H7 (cell line): ENCODE results near the gene NPW. TPM values are rescaled to one million over a fixed set of nuclear protein-coding genes. Genes with fewer than 3 reads are reported as not detected.
A peak's percentile ranks its signal among the peaks of the same experiment; 100 is the strongest.

ENCODE experiments used
- DNase-seq: peaks from one replicate; pipeline ENCODE4 v3.0.0; 2012
- H3K27me3 ChIP-seq: 2 replicates; pipeline ENCODE4 v1.6.0; 2011; ENCODE audit warnings: mild to moderate bottlenecking, low read length; ENCODE audit not compliant: control insufficient read depth, insufficient read depth
- H3K36me3 ChIP-seq: replicated peaks from 2 replicates; pipeline ENCODE4 v1.5.1; 2011; ENCODE audit warnings: low read length; ENCODE audit not compliant: control insufficient read depth, insufficient read depth
- H3K4me3 ChIP-seq: 2 replicates; pipeline ENCODE4 v1.5.1; 2011; ENCODE audit warnings: low read depth, mild to moderate bottlenecking, control low read depth, low read length, moderate library complexity; ENCODE audit not compliant: insufficient read depth
- total RNA-seq: library from RNA; depleted of rRNA; stranded (reverse); fragments of >200 nt; shearing (Covaris generic); gene quantifications from 2 replicates; pipeline ENCODE4 v1.2.3, GENCODE V29; 2014

Gene NPW
- total RNA-seq, 1 experiment from 2014 or later, result 2.0 TPM

DNA sequence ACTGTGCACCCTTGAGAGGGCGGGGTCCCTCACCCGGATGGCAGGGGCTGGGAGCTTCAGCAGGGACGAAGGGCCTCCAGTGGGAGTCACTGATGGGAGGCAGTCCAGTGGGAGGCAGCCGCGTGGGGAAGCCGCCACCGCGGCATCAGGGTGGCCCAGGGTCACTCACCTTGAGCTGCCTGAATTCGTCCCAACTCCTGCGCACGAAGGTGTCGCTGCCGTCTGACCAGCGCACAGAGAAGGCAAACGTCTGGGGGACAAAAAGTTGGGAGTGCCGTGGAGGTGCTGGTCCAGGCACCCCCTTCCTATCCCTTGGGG, 38.9 kb upstream of the NPW start:
- Histone ChIP-seq H3K27me3 (peaks cover 45% of the 10 kb centered on the region), H3K4me3 (peak overlapping the region; percentile 48; the same call in 1 of the 2 replicates), H3K36me3 (peaks cover 8% of the 10 kb centered on the region)
- DNase-seq, result no peak

DNA sequence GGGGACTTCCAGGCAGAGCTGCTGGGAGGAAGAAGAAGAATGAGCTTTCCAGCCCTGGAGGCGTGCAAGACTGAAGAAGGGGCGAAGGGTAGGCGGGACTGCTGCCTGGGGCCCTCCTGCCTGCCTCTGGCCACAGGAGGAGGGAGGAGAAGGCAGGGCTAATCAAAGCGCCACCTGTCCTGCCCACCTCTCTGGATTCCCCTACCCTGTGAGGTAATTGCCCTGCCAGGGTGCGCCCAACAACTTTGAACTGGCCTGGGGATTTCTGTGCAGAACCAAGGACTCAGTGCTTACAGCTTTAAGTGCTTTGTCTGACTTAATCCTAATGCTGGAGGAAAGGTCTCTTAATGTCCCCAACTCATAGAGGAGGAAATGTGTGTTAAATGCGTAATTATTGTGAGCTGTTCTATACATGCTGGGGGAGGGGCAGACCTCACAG, 38.2 kb upstream of the NPW start, which contains the start of gene NOXO1:
TSS of gene NOXO1 (minus strand) at position 72 of the 439 bp plus-strand sequence. CDS start 290 bp downstream, outside the sequence.
- Histone ChIP-seq H3K36me3 (peaks cover 9% of the 10 kb centered on the region), H3K4me3 (peak within 1 kb of the TSS; percentile 48; the same call in 1 of the 2 replicates), H3K27me3 (peaks cover 45% of the 10 kb centered on the region)
- peak; percentile 79 for DNase-seq

DNA sequence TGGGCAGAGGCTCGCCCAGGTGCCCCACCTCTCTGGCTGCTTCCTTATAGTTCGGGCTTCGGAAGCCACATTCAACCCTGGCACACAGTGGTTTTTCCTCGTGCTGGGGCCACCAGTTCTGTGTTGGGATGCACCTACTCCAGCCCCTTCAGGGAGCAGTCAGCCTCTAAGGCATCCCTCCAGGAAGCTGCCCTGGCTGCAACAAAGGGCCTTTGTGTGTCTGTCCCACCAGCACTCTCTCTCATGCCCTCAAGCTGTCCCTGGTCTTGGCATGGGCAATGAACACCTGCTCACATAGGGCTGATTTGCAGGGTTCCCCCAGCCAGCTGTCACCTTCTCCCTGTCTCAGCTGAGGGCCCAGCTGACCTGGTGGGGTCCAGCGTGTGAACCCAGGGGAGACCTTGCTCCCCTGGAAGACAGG, 37.6 kb upstream of the NPW start:
- no peak overlapping the region for H3K4me3 ChIP-seq
- DNase-seq, result no peak
- H3K27me3 ChIP-seq, result peaks cover 45% of the 10 kb centered on the region
- peaks cover 6% of the 10 kb centered on the region for H3K36me3 ChIP-seq

DNA sequence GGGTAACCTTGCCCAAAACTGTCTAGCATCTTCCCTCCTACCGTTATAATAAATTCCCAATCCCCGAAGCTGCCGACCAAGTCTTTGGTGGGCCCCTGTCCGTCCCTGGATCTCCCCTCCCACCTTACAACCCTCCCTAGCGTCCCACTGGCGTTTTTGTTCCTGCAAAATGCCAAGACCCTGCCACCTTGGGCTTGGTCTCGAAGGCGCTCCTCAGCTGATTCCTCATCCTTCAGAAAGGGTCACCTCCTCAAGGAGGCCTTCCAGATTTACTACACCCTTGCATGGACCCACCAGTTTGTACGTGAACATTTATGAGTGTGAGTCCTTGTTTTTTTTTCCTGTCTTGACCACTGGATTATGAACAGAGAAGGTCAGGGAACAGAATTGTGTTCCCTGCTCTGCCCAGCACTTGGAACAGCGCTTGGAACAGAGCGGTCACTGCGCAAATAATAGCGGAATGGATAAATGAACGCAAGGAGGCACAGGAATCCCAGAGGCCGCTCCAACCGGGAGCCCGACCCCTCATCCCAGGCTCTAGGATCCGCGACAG, 36.5 kb upstream of the NPW start:
- H3K4me3 ChIP-seq, result peak overlapping the region; percentile 65; the same call in 1 of the 2 replicates
- no peak for DNase-seq
- H3K36me3 ChIP-seq, result peaks cover 6% of the 10 kb centered on the region
- peaks cover 45% of the 10 kb centered on the region for H3K27me3 ChIP-seq

DNA sequence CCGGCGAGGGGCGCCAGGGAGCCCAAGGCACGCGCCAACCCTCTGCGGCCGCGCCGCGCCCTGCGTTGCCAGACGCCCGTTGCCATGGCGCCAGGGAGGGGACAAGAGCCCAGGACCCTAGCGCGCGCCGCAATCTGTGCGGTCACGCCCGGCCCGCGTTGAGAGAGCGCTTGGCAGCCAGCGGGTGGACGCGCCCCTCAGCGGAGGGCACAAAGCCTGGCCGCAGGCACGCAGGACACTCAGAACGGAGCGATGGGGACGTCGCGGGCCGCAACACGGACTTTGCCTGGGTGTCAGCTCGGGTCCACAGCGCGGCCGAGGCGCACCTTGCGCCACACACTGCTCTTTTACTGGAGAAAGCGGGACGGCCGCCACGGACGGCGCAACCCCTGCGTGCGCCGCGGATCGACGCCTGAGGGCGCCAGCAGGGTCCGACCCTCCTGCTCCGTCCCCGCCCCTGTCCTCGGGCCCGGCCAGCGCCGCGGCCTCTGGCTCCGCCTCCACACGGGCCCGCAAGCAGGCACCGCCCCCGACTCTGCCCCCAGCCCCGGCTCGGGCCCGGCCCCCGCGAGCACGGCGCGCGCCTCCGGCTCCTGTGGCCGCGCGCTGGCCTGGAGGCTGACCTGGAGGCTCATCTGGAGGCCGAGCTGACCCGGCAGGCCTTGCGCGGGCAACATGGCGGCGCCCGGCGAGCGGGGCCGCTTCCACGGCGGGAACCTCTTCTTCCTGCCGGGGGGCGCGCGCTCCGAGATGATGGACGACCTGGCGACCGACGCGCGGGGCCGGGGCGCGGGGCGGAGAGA, 35.8 kb upstream of the NPW start, which contains the start of gene GFER:
TSS of gene GFER (plus strand) at position 650 of the 803 bp plus-strand sequence. CDS start at position 676, 26 bp downstream.
- Histone ChIP-seq H3K27me3 (peaks cover 47% of the 10 kb centered on the region), H3K4me3 (peak within 1 kb of the TSS; percentile 68), H3K36me3 (peaks cover 6% of the 10 kb centered on the region)
- peak; percentile 100 for DNase-seq

DNA sequence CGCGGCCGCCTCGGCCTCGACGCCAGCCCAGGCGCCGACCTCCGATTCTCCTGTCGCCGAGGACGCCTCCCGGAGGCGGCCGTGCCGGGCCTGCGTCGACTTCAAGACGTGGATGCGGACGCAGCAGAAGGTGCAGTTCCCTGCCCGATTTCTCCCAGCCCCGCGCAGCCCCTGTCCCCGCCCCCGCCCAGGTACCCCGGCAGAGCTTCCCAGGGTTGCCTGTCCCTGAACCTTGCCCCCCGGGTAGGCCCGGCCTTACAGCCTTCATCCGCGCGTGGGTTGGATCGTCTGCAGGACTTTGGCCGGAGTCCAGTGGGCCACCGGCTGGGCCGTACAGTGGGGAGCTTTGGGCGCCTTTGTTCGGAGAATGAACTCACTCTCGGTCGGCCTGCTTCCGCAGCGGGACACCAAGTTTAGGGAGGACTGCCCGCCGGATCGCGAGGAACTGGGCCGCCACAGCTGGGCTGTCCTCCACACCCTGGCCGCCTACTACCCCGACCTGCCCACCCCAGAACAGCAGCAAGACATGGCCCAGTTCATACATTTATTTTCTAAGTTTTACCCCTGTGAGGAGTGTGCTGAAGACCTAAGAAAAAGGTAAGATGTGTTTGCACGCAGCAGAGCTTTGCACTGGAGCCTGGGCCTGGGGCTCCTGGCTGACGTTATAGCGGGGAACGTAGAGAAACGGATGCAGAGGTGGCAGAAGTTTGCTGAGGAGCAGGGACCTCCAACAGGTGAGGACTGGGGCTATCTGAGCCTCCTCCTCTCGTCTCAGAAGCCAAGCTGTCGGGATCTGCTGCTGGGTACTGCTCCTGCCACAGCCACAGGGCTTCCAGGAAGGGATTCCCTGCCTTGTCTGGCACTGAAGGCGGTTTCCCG, 35.0 kb upstream of the NPW start:
- Histone ChIP-seq H3K36me3 (peaks cover 6% of the 10 kb centered on the region), H3K4me3 (peak overlapping the region; percentile 68), H3K27me3 (peaks cover 52% of the 10 kb centered on the region)
- peak; percentile 91 for DNase-seq

DNA sequence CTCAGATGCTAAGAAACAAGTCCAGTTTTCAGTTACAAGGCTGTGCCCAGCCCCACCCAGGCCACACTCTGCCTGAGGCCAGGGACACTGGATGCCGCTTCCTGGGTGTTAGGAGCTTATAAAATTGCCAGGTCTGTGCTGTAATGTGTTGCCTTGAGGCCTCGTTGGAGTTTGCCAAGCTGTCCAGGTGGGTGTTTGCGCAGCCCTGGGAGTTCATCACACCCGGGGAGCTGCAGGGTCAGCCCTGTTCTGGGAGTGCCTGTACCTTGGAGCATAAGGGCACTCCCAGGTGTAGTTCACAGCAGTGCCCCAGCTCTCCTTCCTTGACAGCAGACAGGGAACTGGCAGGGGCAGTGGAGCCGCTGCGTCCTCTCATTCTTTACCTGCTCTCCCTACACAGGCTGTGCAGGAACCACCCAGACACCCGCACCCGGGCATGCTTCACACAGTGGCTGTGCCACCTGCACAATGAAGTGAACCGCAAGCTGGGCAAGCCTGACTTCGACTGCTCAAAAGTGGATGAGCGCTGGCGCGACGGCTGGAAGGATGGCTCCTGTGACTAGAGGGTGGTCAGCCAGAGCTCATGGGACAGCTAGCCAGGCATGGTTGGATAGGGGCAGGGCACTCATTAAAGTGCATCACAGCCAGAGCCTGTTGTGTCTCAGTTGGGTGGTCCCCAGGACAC, 34.0 kb upstream of the NPW start:
- peaks cover 6% of the 10 kb centered on the region for H3K36me3 ChIP-seq
- no peak overlapping the region for H3K4me3 ChIP-seq
- no peak for DNase-seq
- peaks cover 44% of the 10 kb centered on the region for H3K27me3 ChIP-seq

DNA sequence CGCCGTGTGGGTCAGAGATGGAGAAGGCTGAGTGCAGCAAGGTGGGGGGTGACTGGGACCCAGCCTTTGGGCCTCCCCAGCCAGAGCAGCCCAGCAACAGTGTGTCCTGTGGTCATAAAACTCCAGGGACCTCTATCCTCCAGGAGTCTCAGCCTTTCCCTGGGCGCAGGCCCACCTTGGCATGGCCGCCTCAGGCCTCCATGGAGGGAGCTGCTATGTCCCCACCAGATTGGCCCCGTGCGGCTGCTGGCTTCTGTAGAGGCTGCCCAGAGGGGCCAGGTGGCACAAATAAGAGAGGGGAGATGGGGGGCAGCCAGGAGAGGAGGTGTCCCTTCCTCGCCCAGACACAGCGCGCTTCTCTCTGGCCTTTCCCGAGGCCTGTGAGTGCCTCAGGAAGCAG, 32.4 kb upstream of the NPW start:
- no peak overlapping the region for H3K4me3 ChIP-seq
- H3K36me3 ChIP-seq, result peaks cover 6% of the 10 kb centered on the region
- peaks cover 41% of the 10 kb centered on the region for H3K27me3 ChIP-seq
- DNase-seq, result no peak

DNA sequence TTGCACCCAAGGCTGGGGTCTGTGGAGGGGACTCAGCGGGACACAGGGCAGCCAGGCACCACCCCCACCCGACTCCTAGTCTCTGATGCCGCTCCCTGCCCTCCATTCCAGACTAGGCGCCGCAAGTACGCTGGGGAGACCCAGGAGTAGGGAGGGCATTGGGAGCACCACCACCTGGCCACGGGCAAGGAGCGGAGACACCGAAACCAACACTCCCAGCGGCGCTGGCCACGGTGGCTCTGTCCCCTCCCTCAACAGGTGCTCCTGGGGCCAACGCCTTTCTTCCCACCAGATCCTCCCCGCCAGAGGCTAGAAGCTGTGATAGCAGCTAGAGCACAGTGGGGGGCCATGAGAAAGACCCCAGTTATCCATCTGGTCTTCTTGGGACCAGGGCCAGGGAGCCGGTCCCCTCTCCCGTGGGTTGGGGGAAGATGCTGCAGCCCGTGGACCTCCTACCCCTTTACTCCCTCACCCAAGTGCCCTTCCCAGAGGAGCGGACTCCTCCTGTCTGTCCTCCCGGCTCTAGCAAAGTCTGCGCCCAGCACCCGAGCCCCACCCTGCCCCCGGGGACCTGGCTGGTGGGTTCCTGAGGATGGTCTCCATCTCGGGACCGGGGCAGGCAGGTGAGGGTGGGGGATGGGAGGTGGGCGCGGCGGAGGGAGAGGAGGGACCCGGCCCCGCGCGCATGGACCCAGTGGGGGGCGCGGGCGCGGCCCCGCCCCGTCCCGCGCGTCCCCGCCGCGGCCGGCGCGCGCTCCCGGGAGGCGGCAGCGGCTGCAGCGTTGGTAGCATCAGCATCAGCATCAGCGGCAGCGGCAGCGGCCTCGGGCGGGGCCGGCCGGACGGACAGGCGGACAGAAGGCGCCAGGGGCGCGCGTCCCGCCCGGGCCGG, 30.1 kb upstream of the NPW start, which contains the start of gene SYNGR3:
TSS of gene SYNGR3 (plus strand) at position 762 of the 892 bp plus-strand sequence. CDS start 133 bp downstream, outside the sequence.
- peak; percentile 92 for DNase-seq
- Histone ChIP-seq H3K36me3 (peaks cover 6% of the 10 kb centered on the region), H3K27me3 (peaks cover 26% of the 10 kb centered on the region), H3K4me3 (peak within 1 kb of the TSS; percentile 66)

DNA sequence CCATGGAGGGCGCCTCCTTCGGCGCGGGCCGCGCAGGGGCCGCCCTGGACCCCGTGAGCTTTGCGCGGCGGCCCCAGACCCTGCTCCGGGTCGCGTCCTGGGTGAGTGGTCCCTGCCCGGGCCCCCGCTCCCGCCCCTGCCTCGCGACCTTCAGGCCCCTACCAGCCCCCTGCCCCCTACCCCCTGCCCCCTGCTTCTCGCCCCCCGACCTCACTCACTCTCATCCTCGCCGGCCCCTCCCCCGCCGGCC, 29.6 kb upstream of the NPW start:
- no peak for DNase-seq
- Histone ChIP-seq H3K27me3 (peaks cover 26% of the 10 kb centered on the region), H3K36me3 (peaks cover 6% of the 10 kb centered on the region), H3K4me3 (peak overlapping the region; percentile 66)

DNA sequence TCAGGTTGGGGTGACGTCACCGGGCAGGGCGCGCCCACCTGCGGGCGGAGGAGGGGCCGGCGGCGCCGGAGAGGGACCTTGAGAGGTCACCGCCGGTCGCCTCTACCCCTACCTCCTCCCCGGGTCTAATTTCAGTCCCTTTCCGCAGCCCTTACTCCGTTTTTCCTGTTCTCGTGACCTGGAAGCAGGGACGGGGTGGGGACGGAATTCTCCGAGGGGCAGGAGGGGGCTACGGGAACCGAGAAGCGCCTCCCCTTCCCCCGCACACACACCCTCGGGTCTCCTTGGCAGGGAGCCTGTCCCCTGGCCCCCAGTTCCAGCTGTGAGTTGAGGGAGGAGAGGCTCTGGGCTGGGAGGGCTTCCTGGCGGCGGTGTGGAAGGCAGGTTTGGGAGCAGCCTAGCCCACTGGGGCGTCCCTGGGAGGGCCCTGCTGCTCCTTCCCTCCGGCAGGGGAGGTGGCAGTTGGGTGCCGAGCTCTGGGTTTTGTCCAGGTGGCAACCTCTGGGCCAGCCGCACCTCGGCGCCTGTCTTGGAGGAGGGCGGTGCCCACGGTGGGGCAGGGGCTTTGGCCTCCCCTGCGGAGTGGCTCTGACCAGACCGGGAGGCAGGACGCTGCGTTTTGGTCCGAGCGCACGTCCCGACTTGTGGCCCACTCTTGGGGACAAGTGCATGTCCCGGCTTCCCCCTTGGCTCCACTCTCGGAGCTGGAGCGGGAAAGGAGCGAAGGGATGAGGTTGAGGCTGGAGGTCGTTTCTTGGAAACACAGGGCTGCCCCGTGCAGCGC, 29.0 kb upstream of the NPW start:
- DNase-seq, result peak; percentile 96
- Histone ChIP-seq H3K27me3 (peaks cover 26% of the 10 kb centered on the region), H3K36me3 (peaks cover 5% of the 10 kb centered on the region)

DNA sequence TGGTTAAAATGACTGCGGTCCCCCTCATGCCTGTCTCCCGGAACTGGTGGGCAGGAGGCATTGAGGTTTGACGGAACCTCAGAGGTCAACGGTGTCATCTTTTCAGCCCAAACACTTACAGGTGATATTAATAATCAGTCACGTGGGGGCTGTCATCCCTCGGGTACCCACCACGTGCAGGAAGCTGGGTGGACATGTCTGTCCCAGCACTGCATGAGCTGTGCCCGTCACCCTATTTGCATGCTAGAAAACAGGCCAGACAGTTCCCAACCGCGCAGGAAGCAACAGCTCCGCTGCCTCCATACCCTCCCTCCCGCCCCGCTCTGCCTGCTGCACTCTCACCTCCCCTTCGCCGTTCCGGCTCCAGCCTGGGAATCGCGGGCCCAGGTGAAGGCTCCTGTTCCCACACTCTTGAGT, 28.4 kb upstream of the NPW start:
- DNase-seq, result peak; percentile 77
- H3K27me3 ChIP-seq, result peaks cover 26% of the 10 kb centered on the region
- peak overlapping the region; percentile 66 for H3K4me3 ChIP-seq

More for the DNA sequence above, 29.0 kb upstream of the NPW start:
- peak overlapping the region; percentile 66 for H3K4me3 ChIP-seq

DNA sequence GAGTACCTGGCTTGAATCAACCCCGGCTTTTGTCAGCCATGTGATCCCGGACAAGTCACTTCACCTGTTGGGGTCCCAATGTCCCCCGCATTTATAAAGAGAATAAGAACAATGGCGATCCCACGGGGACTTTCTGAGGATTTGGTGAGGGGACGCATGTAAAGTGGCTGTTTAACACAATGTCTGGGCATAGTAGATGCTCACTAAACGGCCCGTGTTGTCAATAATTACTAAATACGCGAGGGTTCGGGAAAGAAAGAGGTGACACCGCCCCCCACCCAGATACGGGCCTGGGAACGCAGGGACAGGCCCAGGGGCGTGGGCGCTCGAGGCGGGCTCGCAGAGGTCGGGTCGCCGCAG, 28.0 kb upstream of the NPW start:
- DNase-seq, result no peak
- Histone ChIP-seq H3K36me3 (peaks cover 1% of the 10 kb centered on the region; the same call in 1 of the 2 replicates), H3K4me3 (peak overlapping the region; percentile 66), H3K27me3 (peaks cover 26% of the 10 kb centered on the region)

More for the DNA sequence above, 28.4 kb upstream of the NPW start:
- H3K36me3 ChIP-seq, result peaks cover 1% of the 10 kb centered on the region
